WTC11 (cell line): ENCODE results near the gene TRMT2A. TPM values are rescaled to one million over a fixed set of nuclear protein-coding genes. Genes with fewer than 3 reads are reported as not detected.
A peak's percentile ranks its signal among the peaks of the same experiment; 100 is the strongest.

Experiments used
- ARID4B ChIP-seq: sonication (generic); formaldehyde crosslinking; IDR thresholded peaks from 2 replicates; pipeline ENCODE4 v1.8.0; 2023; ENCODE audit warnings: missing genetic modification reagents, mild to moderate bottlenecking, borderline replicate concordance
- CREB1 ChIP-seq: sonication (generic); formaldehyde crosslinking; IDR thresholded peaks from 2 replicates; pipeline ENCODE4 v1.8.0; 2023; ENCODE audit warnings: mild to moderate bottlenecking, missing genetic modification reagents
- ELF4 ChIP-seq: sonication (generic); formaldehyde crosslinking; IDR thresholded peaks from 2 replicates; pipeline ENCODE4 v1.8.1; 2022; ENCODE audit warnings: low read depth, mild to moderate bottlenecking, moderate library complexity, missing genetic modification reagents
- EMX1 ChIP-seq: fragments of 250-450 bp; sonication (Bioruptor Pico); IDR thresholded peaks from 2 replicates; pipeline ENCODE4 v1.8.0; 2021; ENCODE audit warnings: mild to moderate bottlenecking
- ESRRA ChIP-seq: sonication (generic); formaldehyde crosslinking; IDR thresholded peaks from 2 replicates; pipeline ENCODE4 v1.8.1; 2022; ENCODE audit warnings: mild to moderate bottlenecking, missing genetic modification reagents, borderline replicate concordance
- ETV6 ChIP-seq: sonication (generic); formaldehyde crosslinking; IDR thresholded peaks from 2 replicates; pipeline ENCODE4 v1.8.1; 2022; ENCODE audit warnings: mild to moderate bottlenecking, missing genetic modification reagents
- GABPB1 ChIP-seq: sonication (generic); formaldehyde crosslinking; IDR thresholded peaks from 2 replicates; pipeline ENCODE4 v1.8.1; 2023; ENCODE audit warnings: mild to moderate bottlenecking, missing genetic modification reagents
- GTF2I ChIP-seq: fragments of 250-450 bp; sonication (Bioruptor Pico); conservative IDR thresholded peaks from 2 replicates; pipeline ENCODE4 v1.4.0; 2021; ENCODE audit warnings: mild to moderate bottlenecking
- IRF2 ChIP-seq: sonication (generic); formaldehyde crosslinking; IDR thresholded peaks from 2 replicates; pipeline ENCODE4 v1.8.0; 2022; ENCODE audit warnings: low read depth, missing genetic modification reagents, borderline replicate concordance
- NFATC4 ChIP-seq: fragments of 250-450 bp; sonication (Bioruptor Pico); IDR thresholded peaks from 2 replicates; pipeline ENCODE4 v1.9.0; 2021; ENCODE audit warnings: mild to moderate bottlenecking
- NR2C2 ChIP-seq: sonication (generic); formaldehyde crosslinking; IDR thresholded peaks from 2 replicates; pipeline ENCODE4 v1.8.0; 2022; ENCODE audit warnings: mild to moderate bottlenecking, missing genetic modification reagents
- NR3C1 ChIP-seq: sonication (generic); formaldehyde crosslinking; conservative IDR thresholded peaks from 2 replicates; pipeline ENCODE4 v1.8.1; 2023; ENCODE audit warnings: low read depth, mild to moderate bottlenecking, missing genetic modification reagents
- RORB ChIP-seq: fragments of 250-450 bp; sonication (Bioruptor Pico); IDR thresholded peaks from 2 replicates; pipeline ENCODE4 v1.9.0; 2021; ENCODE audit warnings: mild to moderate bottlenecking
- SMAD4 ChIP-seq: sonication (generic); formaldehyde crosslinking; IDR thresholded peaks from 2 replicates; pipeline ENCODE4 v1.8.0; 2022; ENCODE audit warnings: mild to moderate bottlenecking, missing genetic modification reagents
- SP1 ChIP-seq: sonication (generic); formaldehyde crosslinking; conservative IDR thresholded peaks from 2 replicates; pipeline ENCODE4 v1.8.1; 2022; ENCODE audit warnings: missing genetic modification reagents
- TCF7 ChIP-seq: sonication (generic); formaldehyde crosslinking; IDR thresholded peaks from 2 replicates; pipeline ENCODE4 v1.8.0; 2022; ENCODE audit warnings: mild to moderate bottlenecking, low read depth, missing genetic modification reagents, moderate library complexity
- USF1 ChIP-seq: sonication (generic); formaldehyde crosslinking; IDR thresholded peaks from 2 replicates; pipeline ENCODE4 v1.8.0; 2022; ENCODE audit warnings: mild to moderate bottlenecking, missing genetic modification reagents
- ZMAT4 ChIP-seq: fragments of 250-450 bp; sonication (Bioruptor Pico); IDR thresholded peaks from 2 replicates; pipeline ENCODE4 v1.9.0; 2021; ENCODE audit warnings: mild to moderate bottlenecking
- ZNF396 ChIP-seq: fragments of 250-450 bp; sonication (Bioruptor Pico); IDR thresholded peaks from 2 replicates; pipeline ENCODE4 v1.8.0; 2021; ENCODE audit warnings: mild to moderate bottlenecking, moderate library complexity, borderline replicate concordance
- ZNF671 ChIP-seq: fragments of 250-450 bp; sonication (Bioruptor Pico); IDR thresholded peaks from 2 replicates; pipeline ENCODE4 v1.8.0; 2021; ENCODE audit warnings: mild to moderate bottlenecking
- total RNA-seq: library from RNA; stranded (reverse); gene quantifications from 3 replicates; pipeline ENCODE4 v1.2.3, GENCODE V29; 2021
- TF ChIP-seq, protein P1 (sequence below): sonication (generic); formaldehyde crosslinking; IDR thresholded peaks from 2 replicates; pipeline ENCODE4 v1.8.0; 2022; ENCODE audit warnings: mild to moderate bottlenecking, missing genetic modification reagents
- TF ChIP-seq, protein P2 (sequence below): fragments of 200-600 bp; IDR thresholded peaks from 2 replicates; pipeline ENCODE4 v1.8.0; 2022; ENCODE audit warnings: antibody characterized with exemption
- TF ChIP-seq, protein P3 (sequence below): sonication (generic); formaldehyde crosslinking; IDR thresholded peaks from 2 replicates; pipeline ENCODE4 v1.8.1; 2022; ENCODE audit warnings: low read depth, mild to moderate bottlenecking, moderate library complexity, missing genetic modification reagents, borderline replicate concordance
- TF ChIP-seq, protein P4 (sequence below): sonication (generic); formaldehyde crosslinking; IDR thresholded peaks from 2 replicates; pipeline ENCODE4 v1.8.1; 2023; ENCODE audit warnings: mild to moderate bottlenecking, missing genetic modification reagents
- TF ChIP-seq, protein P5 (sequence below): sonication (generic); formaldehyde crosslinking; IDR thresholded peaks from 2 replicates; pipeline ENCODE4 v1.8.0; 2023; ENCODE audit warnings: mild to moderate bottlenecking, missing genetic modification reagents

TRMT2A gene
- total RNA-seq, 1 experiment from 2014 or later: 68.6 TPM

- 0 out of 2 replicates have a peak, but pooled peaks have one; percentile 13 for TF ChIP-seq SMAD4
- peak; percentile 96 for TF ChIP-seq NR2C2 (CRISPR knock-in tag)
- TF ChIP-seq, protein P1, sequence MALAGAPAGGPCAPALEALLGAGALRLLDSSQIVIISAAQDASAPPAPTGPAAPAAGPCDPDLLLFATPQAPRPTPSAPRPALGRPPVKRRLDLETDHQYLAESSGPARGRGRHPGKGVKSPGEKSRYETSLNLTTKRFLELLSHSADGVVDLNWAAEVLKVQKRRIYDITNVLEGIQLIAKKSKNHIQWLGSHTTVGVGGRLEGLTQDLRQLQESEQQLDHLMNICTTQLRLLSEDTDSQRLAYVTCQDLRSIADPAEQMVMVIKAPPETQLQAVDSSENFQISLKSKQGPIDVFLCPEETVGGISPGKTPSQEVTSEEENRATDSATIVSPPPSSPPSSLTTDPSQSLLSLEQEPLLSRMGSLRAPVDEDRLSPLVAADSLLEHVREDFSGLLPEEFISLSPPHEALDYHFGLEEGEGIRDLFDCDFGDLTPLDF (CRISPR knock-in tag): peak; percentile 95
- TF ChIP-seq, protein P2, sequence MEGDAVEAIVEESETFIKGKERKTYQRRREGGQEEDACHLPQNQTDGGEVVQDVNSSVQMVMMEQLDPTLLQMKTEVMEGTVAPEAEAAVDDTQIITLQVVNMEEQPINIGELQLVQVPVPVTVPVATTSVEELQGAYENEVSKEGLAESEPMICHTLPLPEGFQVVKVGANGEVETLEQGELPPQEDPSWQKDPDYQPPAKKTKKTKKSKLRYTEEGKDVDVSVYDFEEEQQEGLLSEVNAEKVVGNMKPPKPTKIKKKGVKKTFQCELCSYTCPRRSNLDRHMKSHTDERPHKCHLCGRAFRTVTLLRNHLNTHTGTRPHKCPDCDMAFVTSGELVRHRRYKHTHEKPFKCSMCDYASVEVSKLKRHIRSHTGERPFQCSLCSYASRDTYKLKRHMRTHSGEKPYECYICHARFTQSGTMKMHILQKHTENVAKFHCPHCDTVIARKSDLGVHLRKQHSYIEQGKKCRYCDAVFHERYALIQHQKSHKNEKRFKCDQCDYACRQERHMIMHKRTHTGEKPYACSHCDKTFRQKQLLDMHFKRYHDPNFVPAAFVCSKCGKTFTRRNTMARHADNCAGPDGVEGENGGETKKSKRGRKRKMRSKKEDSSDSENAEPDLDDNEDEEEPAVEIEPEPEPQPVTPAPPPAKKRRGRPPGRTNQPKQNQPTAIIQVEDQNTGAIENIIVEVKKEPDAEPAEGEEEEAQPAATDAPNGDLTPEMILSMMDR: no peak
- TF ChIP-seq GABPB1 (CRISPR knock-in tag): peak; percentile 78
- TF ChIP-seq, protein P3, sequence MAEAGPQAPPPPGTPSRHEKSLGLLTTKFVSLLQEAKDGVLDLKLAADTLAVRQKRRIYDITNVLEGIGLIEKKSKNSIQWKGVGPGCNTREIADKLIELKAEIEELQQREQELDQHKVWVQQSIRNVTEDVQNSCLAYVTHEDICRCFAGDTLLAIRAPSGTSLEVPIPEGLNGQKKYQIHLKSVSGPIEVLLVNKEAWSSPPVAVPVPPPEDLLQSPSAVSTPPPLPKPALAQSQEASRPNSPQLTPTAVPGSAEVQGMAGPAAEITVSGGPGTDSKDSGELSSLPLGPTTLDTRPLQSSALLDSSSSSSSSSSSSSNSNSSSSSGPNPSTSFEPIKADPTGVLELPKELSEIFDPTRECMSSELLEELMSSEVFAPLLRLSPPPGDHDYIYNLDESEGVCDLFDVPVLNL (CRISPR knock-in tag): peak; percentile 97
- TF ChIP-seq IRF2: no peak
- peak; percentile 92 for TF ChIP-seq SP1
- TF ChIP-seq, protein P4, sequence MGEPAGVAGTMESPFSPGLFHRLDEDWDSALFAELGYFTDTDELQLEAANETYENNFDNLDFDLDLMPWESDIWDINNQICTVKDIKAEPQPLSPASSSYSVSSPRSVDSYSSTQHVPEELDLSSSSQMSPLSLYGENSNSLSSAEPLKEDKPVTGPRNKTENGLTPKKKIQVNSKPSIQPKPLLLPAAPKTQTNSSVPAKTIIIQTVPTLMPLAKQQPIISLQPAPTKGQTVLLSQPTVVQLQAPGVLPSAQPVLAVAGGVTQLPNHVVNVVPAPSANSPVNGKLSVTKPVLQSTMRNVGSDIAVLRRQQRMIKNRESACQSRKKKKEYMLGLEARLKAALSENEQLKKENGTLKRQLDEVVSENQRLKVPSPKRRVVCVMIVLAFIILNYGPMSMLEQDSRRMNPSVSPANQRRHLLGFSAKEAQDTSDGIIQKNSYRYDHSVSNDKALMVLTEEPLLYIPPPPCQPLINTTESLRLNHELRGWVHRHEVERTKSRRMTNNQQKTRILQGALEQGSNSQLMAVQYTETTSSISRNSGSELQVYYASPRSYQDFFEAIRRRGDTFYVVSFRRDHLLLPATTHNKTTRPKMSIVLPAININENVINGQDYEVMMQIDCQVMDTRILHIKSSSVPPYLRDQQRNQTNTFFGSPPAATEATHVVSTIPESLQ (CRISPR knock-in tag): no peak
- TF ChIP-seq, protein P5, sequence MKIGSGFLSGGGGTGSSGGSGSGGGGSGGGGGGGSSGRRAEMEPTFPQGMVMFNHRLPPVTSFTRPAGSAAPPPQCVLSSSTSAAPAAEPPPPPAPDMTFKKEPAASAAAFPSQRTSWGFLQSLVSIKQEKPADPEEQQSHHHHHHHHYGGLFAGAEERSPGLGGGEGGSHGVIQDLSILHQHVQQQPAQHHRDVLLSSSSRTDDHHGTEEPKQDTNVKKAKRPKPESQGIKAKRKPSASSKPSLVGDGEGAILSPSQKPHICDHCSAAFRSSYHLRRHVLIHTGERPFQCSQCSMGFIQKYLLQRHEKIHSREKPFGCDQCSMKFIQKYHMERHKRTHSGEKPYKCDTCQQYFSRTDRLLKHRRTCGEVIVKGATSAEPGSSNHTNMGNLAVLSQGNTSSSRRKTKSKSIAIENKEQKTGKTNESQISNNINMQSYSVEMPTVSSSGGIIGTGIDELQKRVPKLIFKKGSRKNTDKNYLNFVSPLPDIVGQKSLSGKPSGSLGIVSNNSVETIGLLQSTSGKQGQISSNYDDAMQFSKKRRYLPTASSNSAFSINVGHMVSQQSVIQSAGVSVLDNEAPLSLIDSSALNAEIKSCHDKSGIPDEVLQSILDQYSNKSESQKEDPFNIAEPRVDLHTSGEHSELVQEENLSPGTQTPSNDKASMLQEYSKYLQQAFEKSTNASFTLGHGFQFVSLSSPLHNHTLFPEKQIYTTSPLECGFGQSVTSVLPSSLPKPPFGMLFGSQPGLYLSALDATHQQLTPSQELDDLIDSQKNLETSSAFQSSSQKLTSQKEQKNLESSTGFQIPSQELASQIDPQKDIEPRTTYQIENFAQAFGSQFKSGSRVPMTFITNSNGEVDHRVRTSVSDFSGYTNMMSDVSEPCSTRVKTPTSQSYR (CRISPR knock-in tag): 0 out of 2 replicates have a peak, but pooled peaks have one; percentile 21
- TF ChIP-seq RORB: no peak
- 0 out of 2 replicates have a peak, but pooled peaks have one; percentile 45 for TF ChIP-seq CREB1 (CRISPR knock-in tag)
- no peak for TF ChIP-seq ZMAT4 (CRISPR knock-in tag)
- no peak for TF ChIP-seq ZNF396
- TF ChIP-seq ELF4 (CRISPR knock-in tag): no peak
- TF ChIP-seq NFATC4 (CRISPR knock-in tag): no peak
- TF ChIP-seq TCF7 (CRISPR knock-in tag): no peak
- TF ChIP-seq USF1: peak; percentile 67; the same call in 1 of the 2 replicates
- TF ChIP-seq EMX1 (CRISPR knock-in tag): no peak
- TF ChIP-seq ESRRA: no peak
- TF ChIP-seq ARID4B: peak; percentile 87; the same call in 1 of the 2 replicates
- no peak for TF ChIP-seq ZNF671 (CRISPR knock-in tag)
- TF ChIP-seq NR3C1: no peak
- peak; percentile 97 for TF ChIP-seq ETV6 (CRISPR knock-in tag)
- no peak for TF ChIP-seq GTF2I
Measured at GRCh38 chr22:20116951-20117632, at the start of gene TRMT2A (continued).
